Fibroblast of the aortic adventitia (primary cell): Measurements from ENCODE around the gene ERG. TPM values are rescaled to one million over a fixed set of nuclear protein-coding genes. Genes with fewer than 3 reads are reported as not detected.
A peak's percentile ranks its signal among the peaks of the same experiment; 100 is the strongest.

Experiments
- DNase-seq: peaks from one replicate; pipeline ENCODE4 v3.0.0-alpha.2; 2010; ENCODE audit warnings: low read depth
- H3K4me3 ChIP-seq: 2 replicates; pipeline ENCODE4 v1.5.1; 2011; ENCODE audit warnings: low read depth, mild to moderate bottlenecking, control low read depth, low read length, moderate library complexity
- CTCF ChIP-seq: IDR thresholded peaks from 2 replicates; pipeline ENCODE4 v1.5.1; 2011; ENCODE audit warnings: mild to moderate bottlenecking, low read length, control low read depth, inconsistent platforms; ENCODE audit not compliant: insufficient read depth
- total RNA-seq: library from RNA; depleted of rRNA; stranded (reverse); fragments of >200 nt; gene quantifications from 2 replicates; pipeline ENCODE4 v1.2.3, GENCODE V29; 2012; ENCODE audit warnings: low replicate concordance

ERG gene
- total RNA-seq, 1 donor: 9.9 TPM

- no peak overlapping the region for H3K4me3 ChIP-seq
- TF ChIP-seq CTCF: no peak
- DNase-seq: no peak
Measured at GRCh38 chr21:38488640-38489270, 9.5 kb downstream of the ERG start.

DNA sequence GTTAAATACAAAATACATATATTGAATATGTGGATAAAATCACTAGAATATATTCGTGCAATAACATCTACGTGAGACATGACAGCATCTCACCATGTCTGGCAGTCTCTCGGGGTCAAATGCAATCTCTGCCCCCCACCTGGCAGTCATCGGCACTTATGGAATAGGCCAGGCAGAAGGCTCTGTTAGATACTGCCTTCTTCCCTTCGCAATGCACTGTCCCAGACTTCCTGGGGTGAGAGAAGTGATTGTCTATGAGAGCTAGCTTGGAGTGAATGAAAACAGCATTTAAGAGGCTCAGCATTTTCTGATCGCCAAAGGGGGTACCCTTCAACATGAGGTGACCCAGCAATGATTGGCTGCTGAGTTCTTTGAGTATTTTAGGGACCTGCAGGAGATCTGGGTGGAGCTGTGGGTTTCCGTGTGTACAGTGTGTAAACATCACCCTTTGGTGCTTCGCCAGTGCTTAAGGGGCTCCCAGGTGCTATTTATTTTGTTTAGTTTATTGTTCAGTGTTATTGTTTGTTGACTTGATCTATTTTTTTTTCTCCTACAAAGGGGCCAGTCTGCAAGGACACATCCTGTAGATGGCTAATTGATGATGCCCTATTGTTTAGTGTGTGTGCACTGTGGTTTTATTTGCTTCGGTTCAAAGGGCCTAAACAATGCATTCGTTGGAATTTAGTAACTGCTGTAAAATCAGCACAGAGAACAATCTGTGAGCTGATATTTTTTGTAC, 10.2 kb downstream of the ERG start:
- no peak for TF ChIP-seq CTCF

DNA sequence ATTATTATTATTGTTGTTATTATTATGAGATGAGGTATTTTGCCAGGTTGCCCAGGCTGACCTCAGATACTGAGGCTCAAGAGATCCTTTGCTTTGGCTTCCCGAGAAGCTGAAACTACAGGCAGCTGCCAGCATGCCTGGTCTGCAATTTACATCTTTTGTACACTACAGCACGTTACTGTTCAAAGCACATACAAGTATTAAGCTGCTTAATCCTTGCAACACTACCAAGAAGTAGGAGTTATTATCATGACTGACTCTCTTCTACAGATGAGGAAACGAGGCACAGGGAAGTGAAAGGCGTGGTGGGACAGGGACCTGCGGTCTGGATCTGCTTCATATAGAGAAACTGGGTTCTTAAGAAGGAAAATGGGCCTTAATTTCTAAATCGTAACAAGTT, 11.6 kb downstream of the ERG start:
- no peak overlapping the region for H3K4me3 ChIP-seq
- TF ChIP-seq CTCF: no peak
- peak; percentile 16 for DNase-seq

More for the DNA sequence above, 10.2 kb downstream of the ERG start:
- no peak overlapping the region for H3K4me3 ChIP-seq
- no peak for DNase-seq

GRCh38 chr21:38486221-38486620, 12.1 kb downstream of the ERG start:
- TF ChIP-seq CTCF: no peak
- peak; percentile 82 for DNase-seq
- no peak overlapping the region for H3K4me3 ChIP-seq

- H3K4me3 ChIP-seq: no peak overlapping the region
- no peak for TF ChIP-seq CTCF
- no peak for DNase-seq
Measured at GRCh38 chr21:38479641-38480525, 18.4 kb downstream of the ERG start.

- TF ChIP-seq CTCF: no peak
- H3K4me3 ChIP-seq: no peak overlapping the region
- DNase-seq: peak; percentile 74
Measured at GRCh38 chr21:38478782-38479181, 19.5 kb downstream of the ERG start.
